ENCODE data around the gene RAB43. TPM values are rescaled to one million over a fixed set of nuclear protein-coding genes. Genes with fewer than 3 reads are reported as not detected.

RAB43 gene
- total RNA-seq, 2 experiments from 2014 or later: 73.9 to 80.0 TPM

GRCh38 chr3:129039271-129040038 is 82.1 kb downstream of the RAB43 start:
- H3K4me3 Mint-ChIP-seq: no peak overlapping the region
- H3K27ac Mint-ChIP-seq: no peak overlapping the region
- peaks cover 1% of the 10 kb centered on the region for H3K27me3 Mint-ChIP-seq (ENCODE audit: low read depth)
- CTCF ChIA-PET: no interaction called here
- DNase-seq: no peak
- no peaks in the 10 kb centered on the region for H3K36me3 Mint-ChIP-seq (ENCODE audit: low read depth)
- peaks cover 16% of the 10 kb centered on the region for H3K4me1 Mint-ChIP-seq (ENCODE audit: low read depth)
- intact Hi-C loops (cut with micrococcal nuclease): no loop called here
- no peaks in the 10 kb centered on the region for H3K9me3 Mint-ChIP-seq

GRCh38 chr3:129038121-129038855 is 83.3 kb downstream of the RAB43 start:
- CTCF ChIA-PET: interaction anchor here (0.7 to 2.7 kb wide), 2 partner anchors 11 to 705 kb away, joined by 4 to 17 read pairs; no protein-coding TSS in a partner anchor
- Mint-ChIP-seq H3K4me3 (no peak overlapping the region), H3K36me3 (ENCODE audit: low read depth) (no peaks in the 10 kb centered on the region), H3K9me3 (no peaks in the 10 kb centered on the region), H3K27me3 (ENCODE audit: low read depth) (peaks cover 1% of the 10 kb centered on the region), H3K27ac (no peak overlapping the region), H3K4me1 (ENCODE audit: low read depth) (peaks cover 16% of the 10 kb centered on the region)
- DNase-seq: no peak
- intact Hi-C loops (cut with micrococcal nuclease): no loop called here

Other genes starting within 250 kb of the RAB43 start
- 10 to 100 TPM; 37.0 to 40.6 TPM for gene ACAD9, start 242.2 kb downstream of the RAB43 start, total RNA-seq
- gene CFAP92, start 127.7 kb downstream of the RAB43 start, total RNA-seq: under 1 TPM; 0.32 to 0.48 TPM
- gene EFCC1, start 120.5 kb downstream of the RAB43 start, total RNA-seq: under 1 TPM; 0.10 to 0.20 TPM
- gene GP9, start 61.0 kb downstream of the RAB43 start, total RNA-seq: not detected
- gene ISY1, start 39.3 kb upstream of the RAB43 start, total RNA-seq: 10 to 100 TPM; 56.8 to 65.4 TPM
- 100 to 1,000 TPM; 490 to 500 TPM for gene CNBP, start 62.1 kb upstream of the RAB43 start, total RNA-seq
- gene COPG1, start 127.8 kb upstream of the RAB43 start, total RNA-seq: 100 to 1,000 TPM; 125 to 128 TPM
- 10 to 100 TPM; 35.0 to 35.8 TPM for gene HMCES, start 157.1 kb upstream of the RAB43 start, total RNA-seq